CD4-positive, alpha-beta T cell treated with Interleukin-17A for 4 hours (primary cell): ENCODE measurements around the gene NKPD1.

Source experiments
- DNase-seq: peaks from one replicate; pipeline ENCODE4 v3.0.0-alpha.2; 2020; ENCODE audit warnings: mixed read lengths

The NKPD1 gene

GRCh38 chr19:45115809-45116615, 44.8 kb downstream of the NKPD1 start:
- no peak for DNase-seq

DNA sequence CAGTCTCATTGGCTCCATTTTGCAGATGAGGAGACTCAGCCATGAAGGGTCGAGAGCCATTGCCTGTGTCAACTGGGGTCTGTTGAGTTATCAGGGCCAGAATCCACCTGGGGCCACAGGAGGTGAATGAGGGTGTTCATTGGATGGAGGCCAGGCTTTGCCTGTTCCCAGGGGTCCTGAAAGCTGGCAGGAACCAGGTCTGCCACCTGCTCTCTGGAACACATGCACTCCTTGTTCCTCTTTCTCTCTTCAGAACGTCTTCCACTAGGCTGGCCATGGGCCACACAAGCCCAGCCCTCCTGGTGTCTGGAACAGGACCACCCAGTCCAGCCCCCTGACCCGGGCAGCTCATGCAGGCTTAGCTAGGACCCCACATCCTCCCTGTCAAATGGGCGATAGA, 46.7 kb downstream of the NKPD1 start:
- no peak for DNase-seq

- DNase-seq, result no peak
Observed at GRCh38 chr19:45113628-45114027, 47.2 kb downstream of the NKPD1 start.

- no peak for DNase-seq
Observed at GRCh38 chr19:45112111-45112827, 48.5 kb downstream of the NKPD1 start.
